NCI-H82 (cell line): Measurements from ENCODE around the gene SLC9A9.
"Not testable (repeated sequence)": the region's sequence is repeated elsewhere in the genome, so short reads cannot be mapped to it uniquely, and the experiment has no call there.

Experiments used
- DNase-seq: peaks from one replicate; lab custom pipeline; 2025; lab: John Stamatoyannopoulos, UW

The SLC9A9 gene

GRCh38 chr3:143755978-143756377 lies 92.3 kb downstream of the SLC9A9 start:
- DNase-seq = peak; percentile 44

- DNase-seq = no peak
These were observed 94.2 kb downstream of the SLC9A9 start for GRCh38 chr3:143754090-143754489.

- DNase-seq = peak; percentile 26
These were observed 94.8 kb downstream of the SLC9A9 start for GRCh38 chr3:143753456-143753855.

GRCh38 chr3:143753006-143753405 lies 95.3 kb downstream of the SLC9A9 start:
- DNase-seq = no peak

- DNase-seq = no peak
These were observed 96.6 kb downstream of the SLC9A9 start for GRCh38 chr3:143751643-143752178.

- DNase-seq = no peak
These were observed 97.4 kb downstream of the SLC9A9 start for GRCh38 chr3:143750841-143751240.

GRCh38 chr3:143749926-143750325 lies 98.3 kb downstream of the SLC9A9 start:
- no peak for DNase-seq

- no peak for DNase-seq
These were observed 111.2 kb downstream of the SLC9A9 start for GRCh38 chr3:143737065-143737464.

- DNase-seq = peak; percentile 93
These were observed 111.9 kb downstream of the SLC9A9 start for GRCh38 chr3:143736205-143736997.

- DNase-seq = peak; percentile 69
These were observed 116.5 kb downstream of the SLC9A9 start for GRCh38 chr3:143731776-143732175.

GRCh38 chr3:143731320-143731719 lies 116.9 kb downstream of the SLC9A9 start:
- no peak for DNase-seq

- DNase-seq = no peak
These were observed 120.9 kb downstream of the SLC9A9 start for GRCh38 chr3:143727391-143727790.

GRCh38 chr3:143726727-143727126 lies 121.5 kb downstream of the SLC9A9 start:
- no peak for DNase-seq

- peak; percentile 96 for DNase-seq
These were observed 127.9 kb downstream of the SLC9A9 start for GRCh38 chr3:143720381-143720780.

- DNase-seq = peak; percentile 29
These were observed 129.8 kb downstream of the SLC9A9 start for GRCh38 chr3:143718463-143718862.

- no peak for DNase-seq
These were observed 131.5 kb downstream of the SLC9A9 start for GRCh38 chr3:143716731-143717130.

GRCh38 chr3:143712522-143712921 lies 135.7 kb downstream of the SLC9A9 start:
- DNase-seq = no peak

GRCh38 chr3:143707848-143708247 lies 140.4 kb downstream of the SLC9A9 start:
- no peak for DNase-seq

- DNase-seq = no peak
These were observed 147.8 kb downstream of the SLC9A9 start for GRCh38 chr3:143700431-143700975.

- DNase-seq = no peak
These were observed 148.8 kb downstream of the SLC9A9 start for GRCh38 chr3:143699424-143699823.

- no peak for DNase-seq
These were observed 149.5 kb downstream of the SLC9A9 start for GRCh38 chr3:143698682-143699303.

GRCh38 chr3:143697975-143698374 lies 150.3 kb downstream of the SLC9A9 start:
- peak; percentile 17 for DNase-seq

- not testable (repeated sequence) for DNase-seq
These were observed 152.9 kb downstream of the SLC9A9 start for GRCh38 chr3:143695333-143695732.
